GM06990 (cell line): ENCODE results near the gene CAPN15.

Experiments used
- DNase-seq: peaks from one replicate; pipeline ENCODE4 v3.0.0-alpha.2; 2011; ENCODE audit not compliant: insufficient read length; ENCODE audit errors: extremely low read depth
- H3K27me3 ChIP-seq: replicated peaks from 2 replicates; pipeline ENCODE4 v1.6.0; 2011; ENCODE audit warnings: low read length; ENCODE audit not compliant: control insufficient read depth, insufficient read depth
- H3K36me3 ChIP-seq: 2 replicates; pipeline ENCODE4 v1.5.1; 2011; ENCODE audit warnings: low read length; ENCODE audit not compliant: control insufficient read depth, insufficient read depth
- H3K4me3 ChIP-seq: replicated peaks from 2 replicates; pipeline ENCODE4 v1.5.1; 2011; ENCODE audit warnings: low read depth, mild to moderate bottlenecking, control low read depth, low read length
- CTCF ChIP-seq: IDR thresholded peaks from 2 replicates; pipeline ENCODE4 v1.5.1; 2011; ENCODE audit warnings: low read length, control low read depth, mild to moderate bottlenecking, inconsistent platforms; ENCODE audit not compliant: insufficient read depth, poor library complexity, severe bottlenecking

CAPN15 gene

GRCh38 chr16:540645-541340 is 13.3 kb downstream of the CAPN15 start:
- H3K36me3 ChIP-seq, result peaks cover 8% of the 10 kb centered on the region
- TF ChIP-seq CTCF, result no peak
- no peak overlapping the region for H3K4me3 ChIP-seq
- DNase-seq, result no peak
- H3K27me3 ChIP-seq, result no peaks in the 10 kb centered on the region

- Histone ChIP-seq H3K27me3 (no peaks in the 10 kb centered on the region), H3K4me3 (no peak overlapping the region), H3K36me3 (peaks cover 3% of the 10 kb centered on the region)
- no peak for TF ChIP-seq CTCF
- DNase-seq, result no peak
Measured at GRCh38 chr16:543301-544164, 16.0 kb downstream of the CAPN15 start.

GRCh38 chr16:544517-544916 is 17.0 kb downstream of the CAPN15 start:
- TF ChIP-seq CTCF, result no peak
- DNase-seq, result no peak
- Histone ChIP-seq H3K36me3 (peaks cover 3% of the 10 kb centered on the region), H3K4me3 (no peak overlapping the region), H3K27me3 (no peaks in the 10 kb centered on the region)

- TF ChIP-seq CTCF, result peak; percentile 67
Measured at GRCh38 chr16:546909-547770, 19.6 kb downstream of the CAPN15 start.

GRCh38 chr16:548586-548985 is 21.1 kb downstream of the CAPN15 start:
- TF ChIP-seq CTCF, result no peak
- Histone ChIP-seq H3K27me3 (no peaks in the 10 kb centered on the region), H3K4me3 (no peak overlapping the region), H3K36me3 (peaks cover 13% of the 10 kb centered on the region)
- no peak for DNase-seq

More at GRCh38 chr16:546909-547770, 19.6 kb downstream of the CAPN15 start:
- DNase-seq, result peak; percentile 84
- Histone ChIP-seq H3K27me3 (no peaks in the 10 kb centered on the region), H3K36me3 (peaks cover 10% of the 10 kb centered on the region), H3K4me3 (no peak overlapping the region)
